ENCODE results near the gene MORC2.

Gene MORC2

DNA sequence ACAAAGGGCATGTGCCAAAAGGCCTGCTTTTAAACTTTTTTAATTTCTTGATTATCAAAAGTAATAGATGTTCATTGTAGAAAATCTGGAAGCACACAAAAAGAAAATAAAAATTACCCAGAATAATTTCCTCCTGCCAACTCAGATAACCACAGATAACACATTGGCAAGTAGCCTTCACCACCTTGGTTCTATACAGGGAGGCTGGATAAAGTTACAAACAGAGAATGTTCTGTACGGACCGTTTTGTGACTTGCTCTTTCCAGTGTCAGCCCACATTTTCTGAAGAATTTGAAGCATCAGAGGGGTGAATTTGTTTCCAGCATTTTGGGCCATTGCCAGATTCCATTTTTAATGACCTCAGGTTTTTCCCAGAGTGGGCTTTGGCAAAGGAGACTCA lies 24.0 kb upstream of the MORC2 start:
- no peak for TF ChIP-seq CTCF (IDR thresholded peaks at IDR 0.05; ENCODE audit: borderline replicate concordance, insufficient read depth, low read depth, low read length)
- H3K4me3 ChIP-seq (ENCODE audit: low read depth, low read length): no peak overlapping the region

GRCh38 chr22:30990690-30991089 lies 22.1 kb upstream of the MORC2 start:
- no peak overlapping the region for H3K4me3 ChIP-seq (ENCODE audit: low read depth, low read length)
- TF ChIP-seq CTCF (IDR thresholded peaks at IDR 0.05; ENCODE audit: borderline replicate concordance, insufficient read depth, low read depth, low read length): no peak

- H3K4me3 ChIP-seq (ENCODE audit: low read depth, low read length): no peak overlapping the region
- TF ChIP-seq CTCF (IDR thresholded peaks at IDR 0.05; ENCODE audit: borderline replicate concordance, insufficient read depth, low read depth, low read length): no peak
Observed at GRCh38 chr22:30989474-30989873, 20.9 kb upstream of the MORC2 start.

DNA sequence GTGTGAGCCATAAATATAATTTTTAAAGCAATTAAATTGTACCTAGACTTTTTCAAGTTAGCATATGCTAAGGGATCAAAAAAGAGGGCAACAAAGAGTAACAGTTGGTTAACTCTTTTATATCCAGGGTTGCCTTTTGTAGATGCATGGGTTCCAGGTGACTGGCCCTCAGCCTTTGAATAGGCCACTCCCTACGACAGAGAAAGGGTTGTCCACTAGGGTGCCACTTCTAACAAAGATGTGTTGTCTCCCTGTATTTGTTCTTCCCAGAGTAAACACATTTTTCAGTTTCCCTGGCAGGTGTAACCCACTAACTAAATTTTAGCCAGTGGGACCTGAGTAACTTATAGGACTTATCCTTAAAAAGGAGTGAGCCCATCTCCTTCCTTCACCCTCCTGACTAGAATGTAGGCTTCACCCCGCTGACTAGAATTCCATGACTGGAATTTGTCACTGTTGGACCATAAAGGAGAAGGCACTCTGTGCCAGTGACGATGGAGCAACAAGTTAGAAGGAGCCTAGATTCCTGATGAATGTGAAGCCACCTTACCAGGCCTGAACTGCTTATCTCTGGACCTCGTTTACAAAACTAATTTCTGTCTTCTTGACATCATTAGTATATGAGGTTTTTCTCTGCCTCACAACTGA lies 17.1 kb upstream of the MORC2 start:
- TF ChIP-seq CTCF (IDR thresholded peaks at IDR 0.05; ENCODE audit: borderline replicate concordance, insufficient read depth, low read depth, low read length): no peak
- H3K4me3 ChIP-seq (ENCODE audit: low read depth, low read length): no peak overlapping the region

DNA sequence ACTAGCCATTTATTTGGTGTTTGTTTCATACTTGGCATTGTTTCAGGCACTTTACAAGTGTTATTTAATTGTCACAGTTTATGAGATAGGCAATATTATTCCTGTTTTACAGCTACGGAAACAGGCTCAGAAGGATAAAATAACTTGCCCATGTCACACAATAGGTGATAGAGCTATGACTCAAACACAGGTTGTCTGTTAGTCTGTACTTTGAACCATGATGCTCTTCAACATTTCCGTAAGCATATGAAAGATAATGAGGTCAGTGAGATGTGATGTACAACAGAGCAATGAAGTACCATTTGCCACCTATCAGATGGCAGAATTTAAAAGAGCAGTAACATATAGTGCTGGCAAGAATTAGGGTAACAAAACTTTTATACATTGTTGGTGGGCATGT lies 15.7 kb upstream of the MORC2 start:
- TF ChIP-seq CTCF (IDR thresholded peaks at IDR 0.05; ENCODE audit: borderline replicate concordance, insufficient read depth, low read depth, low read length): no peak
- H3K4me3 ChIP-seq (ENCODE audit: low read depth, low read length): no peak overlapping the region

- no peak for TF ChIP-seq CTCF (IDR thresholded peaks at IDR 0.05; ENCODE audit: borderline replicate concordance, insufficient read depth, low read depth, low read length)
Observed at GRCh38 chr22:30982512-30982911, 13.9 kb upstream of the MORC2 start.

DNA sequence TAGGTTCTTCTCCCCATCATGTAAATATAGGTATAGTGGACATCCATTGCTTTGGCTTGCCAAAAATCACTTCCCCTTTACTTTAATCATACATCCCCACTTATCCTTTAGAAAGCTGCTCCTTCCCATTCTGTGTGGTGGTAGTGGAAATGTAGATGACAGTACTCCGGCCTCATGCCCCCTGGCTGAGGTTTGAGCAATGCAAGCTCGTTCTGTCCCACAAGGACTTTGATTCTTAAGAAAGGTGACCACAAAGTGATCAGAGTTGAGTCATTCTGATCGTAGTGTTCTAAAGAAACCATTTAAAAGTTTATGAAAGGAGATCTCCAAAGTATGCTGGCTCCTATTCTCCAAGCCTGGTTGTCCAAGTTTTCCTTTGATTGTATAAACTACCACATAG lies 11.4 kb upstream of the MORC2 start:
- no peak for TF ChIP-seq CTCF (IDR thresholded peaks at IDR 0.05; ENCODE audit: borderline replicate concordance, insufficient read depth, low read depth, low read length)
- H3K4me3 ChIP-seq (ENCODE audit: low read depth, low read length): no peak overlapping the region

More at GRCh38 chr22:30982512-30982911, 13.9 kb upstream of the MORC2 start:
- no peak overlapping the region for H3K4me3 ChIP-seq (ENCODE audit: low read depth, low read length)
